ENCODE data around the gene SULF2.

The SULF2 gene

GRCh38 chr20:47655635-47656034 lies 129.6 kb downstream of the SULF2 start:
- POLR2A ChIA-PET = no interaction called here
- no peak for TF ChIP-seq CTCF (IDR thresholded peaks at IDR 0.05; ENCODE audit: control extremely low read depth, extremely low read depth, low read depth, missing control alignments)
- no peak for DNase-seq (ENCODE audit: extremely low spot score)
- CTCF ChIA-PET = no interaction called here

GRCh38 chr20:47654370-47654769 lies 130.9 kb downstream of the SULF2 start:
- no peak for TF ChIP-seq CTCF (IDR thresholded peaks at IDR 0.05; ENCODE audit: control extremely low read depth, extremely low read depth, low read depth, missing control alignments)
- ChIA-PET POLR2A (no interaction called here), CTCF (no interaction called here)
- DNase-seq (ENCODE audit: extremely low spot score) = no peak

GRCh38 chr20:47653869-47654268 lies 131.4 kb downstream of the SULF2 start:
- DNase-seq (ENCODE audit: extremely low spot score) = no peak
- no peak for TF ChIP-seq CTCF (IDR thresholded peaks at IDR 0.05; ENCODE audit: control extremely low read depth, extremely low read depth, low read depth, missing control alignments)
- ChIA-PET POLR2A (no interaction called here), CTCF (no interaction called here)

GRCh38 chr20:47652794-47653193 lies 132.5 kb downstream of the SULF2 start:
- ChIA-PET POLR2A (no interaction called here), CTCF (interaction anchor here (0.7 to 1.0 kb wide), 2 partner anchors 10 to 11 kb away, joined by 3 to 6 read pairs; no protein-coding TSS in a partner anchor)
- no peak for DNase-seq (ENCODE audit: extremely low spot score)
- TF ChIP-seq CTCF (IDR thresholded peaks at IDR 0.05; ENCODE audit: control extremely low read depth, extremely low read depth, low read depth, missing control alignments) = no peak

- TF ChIP-seq CTCF (IDR thresholded peaks at IDR 0.05; ENCODE audit: control extremely low read depth, extremely low read depth, low read depth, missing control alignments) = no peak
- POLR2A ChIA-PET = no interaction called here
- DNase-seq (ENCODE audit: extremely low spot score) = no peak
- CTCF ChIA-PET = interaction anchor here (0.7 kb wide), 1 partner anchor 12 kb away, joined by 3 read pairs; no protein-coding TSS in a partner anchor
These were observed 133.0 kb downstream of the SULF2 start for GRCh38 chr20:47652301-47652700.

- ChIA-PET CTCF (interaction anchor here (1.5 to 4.4 kb wide), 2 partner anchors 7 to 14 kb away, joined by 4 to 23 read pairs; no protein-coding TSS in a partner anchor), POLR2A (no interaction called here)
- DNase-seq (ENCODE audit: extremely low spot score) = no peak
- no peak for TF ChIP-seq CTCF (IDR thresholded peaks at IDR 0.05; ENCODE audit: control extremely low read depth, extremely low read depth, low read depth, missing control alignments)
These were observed 136.3 kb downstream of the SULF2 start for GRCh38 chr20:47648943-47649342.

GRCh38 chr20:47647994-47648393 lies 137.3 kb downstream of the SULF2 start:
- CTCF ChIA-PET = interaction anchor here (0.7 to 4.4 kb wide), 2 partner anchors 11 to 15 kb away, joined by 3 to 23 read pairs; no protein-coding TSS in a partner anchor
- TF ChIP-seq CTCF (IDR thresholded peaks at IDR 0.05; ENCODE audit: control extremely low read depth, extremely low read depth, low read depth, missing control alignments) = no peak
- no peak for DNase-seq (ENCODE audit: extremely low spot score)
- POLR2A ChIA-PET = no interaction called here

Measured in GM10248 (cell line).